ENCODE results near the gene STAC3. TPM values are rescaled to one million over a fixed set of nuclear protein-coding genes. Genes with fewer than 3 reads are reported as not detected.

The STAC3 gene
- total RNA-seq, 3 donors from 2014 or later (not counting 1 experiment from before 2014, with no cell fraction given), result 2.4 to 4.1 (median 3.8) TPM

GRCh38 chr12:57241402-57242310 is 9.3 kb downstream of the STAC3 start:
- intact Hi-C loops (cut with micrococcal nuclease), result no loop called here
- Mint-ChIP-seq H3K4me1 (peaks cover 45 to 72% of the 10 kb centered on the region in 2 donors), H3K27me3 (ENCODE audit: low read depth in 2 of 2) (peaks cover 61 to 65% of the 10 kb centered on the region in 2 donors)

GRCh38 chr12:57240926-57241401 is 10.0 kb downstream of the STAC3 start:
- peak overlapping the region; percentile 45 to 64 for H3K27ac Mint-ChIP-seq
- peak overlapping the region; percentile 88 for H3K4me3 Mint-ChIP-seq
- Histone ChIP-seq H3K27me3 (ENCODE audit: control insufficient read depth, insufficient read depth, low read length) (peaks cover 74% of the 10 kb centered on the region), H3K4me1 (ENCODE audit: control insufficient read depth, insufficient read depth, low read length) (peaks cover 81% of the 10 kb centered on the region), H3K36me3 (ENCODE audit: control insufficient read depth, insufficient read depth, low read length) (no peaks in the 10 kb centered on the region), H3K4me3 (ENCODE audit: low read length) (no peak overlapping the region), H3K27ac (ENCODE audit: low read length) (no peak overlapping the region), H3K9me3 (ENCODE audit: control insufficient read depth, insufficient read depth, low read length) (no peaks in the 10 kb centered on the region)
- peaks cover 61 to 72% of the 10 kb centered on the region in 2 donors for H3K27me3 Mint-ChIP-seq (ENCODE audit: low read depth in 2 of 2)
- H3K9me3 Mint-ChIP-seq, result no peaks in the 10 kb centered on the region
- DNase-seq, result peak in 1 of 2 donors; percentile 43
- WGBS (ENCODE audit: insufficient coverage), result 9% methylated on average over 16 of the region's 19 CpGs
- no peaks in the 10 kb centered on the region for H3K36me3 Mint-ChIP-seq
- ATAC-seq, result no peak
- TF ChIP-seq CTCF (IDR thresholded peaks at IDR 0.05), result no peak
- peaks cover 45 to 79% of the 10 kb centered on the region in 2 donors for H3K4me1 Mint-ChIP-seq
- intact Hi-C loops (cut with micrococcal nuclease), result no loop called here

More at GRCh38 chr12:57241402-57242310, 9.3 kb downstream of the STAC3 start:
- 11% methylated on average over 47 of the region's 48 CpGs for WGBS (ENCODE audit: insufficient coverage)
- ATAC-seq (no peak), DNase-seq (peak in 1 of 2 donors; percentile 35)
- Histone ChIP-seq H3K27ac (ENCODE audit: low read length) (no peak overlapping the region), H3K27me3 (ENCODE audit: control insufficient read depth, insufficient read depth, low read length) (peaks cover 67% of the 10 kb centered on the region), H3K4me1 (ENCODE audit: control insufficient read depth, insufficient read depth, low read length) (peaks cover 74% of the 10 kb centered on the region), H3K36me3 (ENCODE audit: control insufficient read depth, insufficient read depth, low read length) (no peaks in the 10 kb centered on the region), H3K9me3 (ENCODE audit: control insufficient read depth, insufficient read depth, low read length) (no peaks in the 10 kb centered on the region), H3K4me3 (ENCODE audit: low read length) (no peak overlapping the region)
- Mint-ChIP-seq H3K36me3 (no peaks in the 10 kb centered on the region), H3K27ac (no peak overlapping the region), H3K4me3 (peak overlapping the region; percentile 56), H3K9me3 (no peaks in the 10 kb centered on the region)
- TF ChIP-seq CTCF (IDR thresholded peaks at IDR 0.05), result no peak

GRCh38 chr12:57240066-57240921 is 10.7 kb downstream of the STAC3 start:
- no peaks in the 10 kb centered on the region for H3K36me3 Mint-ChIP-seq
- under 1% methylated on average over 71 of the region's 72 CpGs for WGBS (ENCODE audit: insufficient coverage)
- intact Hi-C loops (cut with micrococcal nuclease), result no loop called here
- ATAC-seq (peak; percentile 39 to 43 (median 39)), DNase-seq (peak; percentile 48 to 90)
- H3K27me3 Mint-ChIP-seq (ENCODE audit: low read depth in 2 of 2), result peaks cover 61 to 74% of the 10 kb centered on the region in 2 donors
- peaks cover 45 to 80% of the 10 kb centered on the region in 2 donors for H3K4me1 Mint-ChIP-seq
- Histone ChIP-seq H3K36me3 (ENCODE audit: control insufficient read depth, insufficient read depth, low read length) (no peaks in the 10 kb centered on the region), H3K4me3 (ENCODE audit: low read length) (peak overlapping the region; percentile 38), H3K27ac (ENCODE audit: low read length) (peak overlapping the region; percentile 2), H3K4me1 (ENCODE audit: control insufficient read depth, insufficient read depth, low read length) (peaks cover 87% of the 10 kb centered on the region), H3K9me3 (ENCODE audit: control insufficient read depth, insufficient read depth, low read length) (no peaks in the 10 kb centered on the region), H3K27me3 (ENCODE audit: control insufficient read depth, insufficient read depth, low read length) (peaks cover 78% of the 10 kb centered on the region)
- no peaks in the 10 kb centered on the region for H3K9me3 Mint-ChIP-seq
- H3K4me3 Mint-ChIP-seq, result peak overlapping the region; percentile 88
- H3K27ac Mint-ChIP-seq, result peak overlapping the region; percentile 45 to 64
- no peak for TF ChIP-seq CTCF (IDR thresholded peaks at IDR 0.05)

Data from natural killer cell (primary cell).